GM21381 (cell line): Measurements from ENCODE around the gene MUCL3.
"Not testable (repeated sequence)": the region's sequence is repeated elsewhere in the genome, so short reads cannot be mapped to it uniquely, and the experiment has no call there.

ENCODE experiments used
- ATAC-seq: cut with Tn5 transposase; IDR thresholded peaks from one replicate; pipeline ENCODE4 v1.9.1; 2021; ENCODE audit warnings: mild to moderate bottlenecking, moderate library complexity; ENCODE audit not compliant: unreplicated experiment

MUCL3 gene, protein sequence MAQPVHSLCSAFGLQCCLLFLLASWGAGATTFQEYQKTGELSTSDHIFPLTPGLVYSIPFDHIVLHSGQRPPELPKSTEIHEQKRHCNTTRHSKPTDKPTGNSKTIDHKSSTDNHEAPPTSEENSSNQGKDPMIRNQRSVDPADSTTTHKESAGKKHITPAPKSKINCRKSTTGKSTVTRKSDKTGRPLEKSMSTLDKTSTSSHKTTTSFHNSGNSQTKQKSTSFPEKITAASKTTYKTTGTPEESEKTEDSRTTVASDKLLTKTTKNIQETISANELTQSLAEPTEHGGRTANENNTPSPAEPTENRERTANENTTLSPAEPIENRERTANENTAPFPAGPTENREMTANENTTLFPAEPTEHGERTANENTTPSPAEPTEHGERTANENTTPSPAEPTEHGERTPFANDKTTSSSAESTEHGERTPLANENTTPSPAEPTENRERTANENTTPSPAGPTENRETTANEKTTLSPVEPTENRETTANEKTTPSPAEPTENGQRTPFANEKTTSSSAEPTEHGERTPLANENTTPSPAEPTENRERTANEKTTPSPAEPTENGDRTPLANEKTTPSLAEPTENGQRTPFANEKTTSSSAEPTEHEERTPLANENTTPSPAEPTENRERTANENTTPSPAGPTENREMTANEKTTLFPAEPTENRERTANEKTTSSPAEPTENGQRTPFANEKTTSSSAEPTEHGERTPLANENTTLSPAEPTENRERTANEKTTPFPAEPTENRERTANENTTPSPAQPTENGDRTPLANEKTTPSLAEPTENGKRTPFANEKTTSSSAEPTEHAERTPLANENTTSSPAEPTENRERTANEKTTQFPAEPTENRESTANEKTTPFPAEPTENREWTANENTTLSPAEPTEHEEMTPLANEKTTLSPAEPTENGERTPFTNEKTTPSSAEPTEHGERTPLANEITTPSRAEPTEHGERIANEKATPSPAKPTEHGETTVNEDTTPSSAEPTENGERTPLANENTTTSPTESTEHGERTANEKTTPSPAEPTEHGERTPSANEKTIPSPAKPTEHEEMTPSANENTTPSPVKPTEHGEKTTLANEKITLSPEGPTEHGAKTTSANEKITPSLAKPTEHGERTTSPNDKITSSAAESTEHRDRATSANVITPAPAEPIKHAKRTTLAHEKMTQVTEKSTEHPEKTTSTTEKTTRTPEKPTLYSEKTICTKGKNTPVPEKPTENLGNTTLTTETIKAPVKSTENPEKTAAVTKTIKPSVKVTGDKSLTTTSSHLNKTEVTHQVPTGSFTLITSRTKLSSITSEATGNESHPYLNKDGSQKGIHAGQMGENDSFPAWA (N-terminal part only)

GRCh38 chr6:30940361-30940986, at the start of gene MUCL3:
TSS of gene MUCL3 (plus strand) at chr6:30940973. CDS start at chr6:30941000, 27 bp downstream.
- no peak for ATAC-seq

DNA sequence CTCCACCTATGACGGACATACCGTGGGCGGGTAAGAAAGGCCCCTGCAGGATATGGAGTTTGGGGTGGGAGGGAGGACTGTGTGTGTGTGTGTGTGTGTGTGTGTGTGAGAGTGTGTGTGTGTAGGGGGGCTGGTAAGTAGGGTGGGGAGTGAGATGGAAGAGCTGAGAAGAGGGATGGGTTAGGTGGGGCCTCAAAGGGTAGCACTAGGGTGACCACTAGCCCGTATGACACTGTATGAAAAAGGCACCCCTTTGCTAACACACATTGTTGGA, 49.4 kb upstream of the MUCL3 start:
- ATAC-seq: no peak

DNA sequence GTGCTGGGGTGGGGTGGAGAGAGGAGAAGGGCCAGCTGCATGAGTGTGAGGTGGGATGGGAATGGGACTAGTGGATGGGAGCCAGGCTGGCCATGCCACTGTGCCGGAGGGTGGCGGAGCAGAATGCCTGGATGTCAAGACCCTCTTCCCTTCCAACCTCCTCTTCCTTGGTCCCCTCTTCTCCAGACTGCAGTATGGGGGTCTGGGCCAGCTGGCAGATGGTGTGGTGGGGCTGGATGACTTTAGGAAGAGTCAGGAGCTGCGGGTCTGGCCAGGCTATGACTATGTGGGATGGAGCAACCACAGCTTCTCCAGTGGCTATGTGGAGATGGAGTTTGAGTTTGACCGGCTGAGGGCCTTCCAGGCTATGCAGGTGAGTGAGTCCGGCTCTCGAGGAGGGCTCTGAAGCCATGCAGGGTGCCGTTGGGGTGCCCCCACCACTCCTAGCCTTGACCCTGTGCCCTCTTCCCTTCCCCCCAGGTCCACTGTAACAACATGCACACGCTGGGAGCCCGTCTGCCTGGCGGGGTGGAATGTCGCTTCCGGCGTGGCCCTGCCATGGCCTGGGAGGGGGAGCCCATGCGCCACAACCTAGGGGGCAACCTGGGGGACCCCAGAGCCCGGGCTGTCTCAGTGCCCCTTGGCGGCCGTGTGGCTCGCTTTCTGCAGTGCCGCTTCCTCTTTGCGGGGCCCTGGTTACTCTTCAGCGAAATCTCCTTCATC, 48.8 kb upstream of the MUCL3 start:
- no peak for ATAC-seq

GRCh38 chr6:30893001-30893591, 47.7 kb upstream of the MUCL3 start:
- ATAC-seq: no peak

DNA sequence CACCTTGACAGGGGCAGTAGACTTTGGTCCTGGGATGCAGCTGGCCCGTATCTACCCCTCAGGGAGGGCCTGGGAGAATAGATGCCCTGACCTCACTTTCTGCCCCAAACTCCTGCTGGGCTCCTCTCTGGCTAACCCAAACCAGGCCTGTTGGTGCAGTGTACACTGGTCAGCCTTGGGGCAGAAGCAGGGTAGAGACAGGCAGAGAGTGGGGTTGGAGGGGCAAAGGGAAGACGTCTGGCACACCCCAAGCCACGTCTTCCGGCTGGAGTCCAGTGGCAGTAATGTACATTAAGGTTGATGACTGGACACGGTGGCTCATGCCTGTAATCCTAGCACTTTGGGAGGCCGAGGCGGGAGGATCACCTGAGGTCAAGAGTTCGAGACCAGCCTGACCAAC, 47.1 kb upstream of the MUCL3 start:
- no peak for ATAC-seq

GRCh38 chr6:30894381-30894780, 46.4 kb upstream of the MUCL3 start:
- no peak for ATAC-seq

DNA sequence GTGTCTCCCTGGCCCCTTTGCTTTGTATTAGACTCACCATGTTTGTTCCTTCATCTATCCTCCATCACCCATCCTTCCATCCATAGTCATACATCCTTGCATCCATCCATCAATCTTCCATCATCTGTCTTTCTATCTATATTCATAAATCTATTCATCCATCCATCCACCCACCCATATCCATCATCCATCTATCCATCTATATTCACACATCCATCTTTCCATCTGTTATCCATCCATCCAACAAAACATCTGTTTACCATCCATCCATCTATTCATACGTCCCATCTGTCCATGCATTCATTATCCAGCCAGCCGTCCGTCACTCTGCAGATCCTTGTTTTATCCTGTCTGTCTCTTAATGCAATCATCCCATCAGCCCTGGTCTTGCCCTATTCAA, 45.8 kb upstream of the MUCL3 start:
- no peak for ATAC-seq

GRCh38 chr6:30895343-30895742, 45.4 kb upstream of the MUCL3 start:
- no peak for ATAC-seq

DNA sequence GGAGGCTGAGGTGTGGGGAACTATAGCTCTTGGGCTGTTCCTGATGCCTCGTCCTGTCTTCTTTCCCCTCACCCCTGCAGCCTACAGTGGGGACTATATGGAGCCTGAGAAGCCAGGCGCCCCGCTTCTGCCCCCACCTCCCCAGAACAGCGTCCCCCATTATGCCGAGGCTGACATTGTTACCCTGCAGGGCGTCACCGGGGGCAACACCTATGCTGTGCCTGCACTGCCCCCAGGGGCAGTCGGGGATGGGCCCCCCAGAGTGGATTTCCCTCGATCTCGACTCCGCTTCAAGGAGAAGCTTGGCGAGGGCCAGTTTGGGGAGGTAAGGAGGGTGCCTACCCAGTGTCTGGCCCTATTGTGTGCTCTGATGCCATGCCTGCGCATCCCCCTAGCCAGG, 44.2 kb upstream of the MUCL3 start:
- no peak for ATAC-seq

DNA sequence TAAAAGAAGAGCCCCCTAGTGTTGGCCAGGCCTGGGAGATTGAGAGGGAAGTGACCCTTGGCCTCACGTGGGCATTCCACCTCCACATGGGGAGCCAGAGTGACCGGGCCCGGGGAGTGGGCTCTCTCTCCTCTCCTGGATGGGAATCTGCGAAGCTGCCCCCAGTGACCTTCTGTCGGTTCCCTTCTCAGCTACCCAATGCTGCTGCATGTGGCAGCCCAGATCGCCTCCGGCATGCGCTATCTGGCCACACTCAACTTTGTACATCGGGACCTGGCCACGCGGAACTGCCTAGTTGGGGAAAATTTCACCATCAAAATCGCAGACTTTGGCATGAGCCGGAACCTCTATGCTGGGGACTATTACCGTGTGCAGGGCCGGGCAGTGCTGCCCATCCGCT, 42.9 kb upstream of the MUCL3 start:
- ATAC-seq: no peak

DNA sequence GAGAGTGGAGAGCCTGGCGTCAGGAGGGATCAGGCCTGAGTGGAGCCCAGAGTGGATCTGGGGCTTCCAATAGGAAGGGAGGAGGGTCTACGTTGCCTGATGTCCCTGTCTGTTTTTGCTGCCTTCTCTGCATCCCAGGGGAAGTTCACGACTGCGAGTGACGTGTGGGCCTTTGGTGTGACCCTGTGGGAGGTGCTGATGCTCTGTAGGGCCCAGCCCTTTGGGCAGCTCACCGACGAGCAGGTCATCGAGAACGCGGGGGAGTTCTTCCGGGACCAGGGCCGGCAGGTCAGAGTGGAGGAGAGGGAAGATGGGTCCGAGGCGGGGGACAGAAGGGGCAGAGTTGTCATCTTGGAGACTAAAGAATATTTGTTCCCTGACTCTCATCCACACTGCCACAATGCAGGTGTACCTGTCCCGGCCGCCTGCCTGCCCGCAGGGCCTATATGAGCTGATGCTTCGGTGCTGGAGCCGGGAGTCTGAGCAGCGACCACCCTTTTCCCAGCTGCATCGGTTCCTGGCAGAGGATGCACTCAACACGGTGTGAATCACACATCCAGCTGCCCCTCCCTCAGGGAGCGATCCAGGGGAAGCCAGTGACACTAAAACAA, 41.9 kb upstream of the MUCL3 start:
- no peak for ATAC-seq

DNA sequence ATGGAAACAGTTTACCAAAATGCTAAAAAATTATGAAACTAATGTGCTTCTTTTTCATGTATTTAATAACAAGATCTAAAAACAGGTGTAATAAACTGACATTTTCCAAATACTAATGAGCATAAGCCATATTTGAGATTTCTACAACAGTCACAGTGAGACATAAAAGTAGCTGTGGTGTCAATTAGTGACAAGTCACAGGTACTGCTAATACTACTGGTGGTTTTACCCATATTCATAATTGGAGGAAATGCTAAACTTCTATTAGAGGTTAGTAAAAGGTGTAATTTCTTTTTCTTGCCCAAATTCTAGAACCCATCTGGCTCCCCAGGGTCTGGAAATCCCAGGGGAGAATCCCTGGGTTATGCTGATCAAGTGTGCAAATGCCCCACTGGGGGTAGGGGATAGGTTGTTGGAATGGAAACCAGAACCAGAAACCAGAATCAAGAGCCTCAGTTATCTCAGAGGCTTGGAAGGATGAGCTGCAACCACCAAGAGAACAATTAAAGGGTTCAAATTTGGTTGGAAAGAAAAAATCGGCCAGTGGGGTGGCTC, 39.8 kb upstream of the MUCL3 start:
- ATAC-seq: no peak

- ATAC-seq: no peak
Measured at GRCh38 chr6:30901436-30901835, 39.3 kb upstream of the MUCL3 start.

DNA sequence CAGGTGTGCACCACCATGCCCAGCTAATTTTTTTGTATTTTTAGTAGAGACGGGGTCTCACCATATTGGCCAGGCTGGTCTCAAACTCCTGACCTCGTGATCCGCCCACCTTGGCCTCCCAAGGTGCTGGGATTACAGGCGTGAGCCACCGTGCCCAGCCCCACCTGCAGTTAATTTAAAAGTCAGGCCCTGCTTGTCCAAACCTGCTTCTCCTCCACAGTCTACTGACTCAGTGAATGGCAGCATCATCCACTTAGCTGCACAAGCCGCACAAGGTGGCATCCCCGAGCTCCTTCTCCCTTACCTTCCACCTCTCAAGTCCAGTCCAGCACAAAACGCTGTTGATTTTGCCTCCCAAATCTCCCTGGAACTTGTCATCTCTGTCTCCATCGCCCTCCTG, 38.6 kb upstream of the MUCL3 start:
- not testable (repeated sequence) for ATAC-seq

- ATAC-seq: no peak
Measured at GRCh38 chr6:30902709-30903108, 38.1 kb upstream of the MUCL3 start.

GRCh38 chr6:30903236-30903635, 37.5 kb upstream of the MUCL3 start:
- no peak for ATAC-seq

- ATAC-seq: not testable (repeated sequence)
Measured at GRCh38 chr6:30907290-30907757, 33.4 kb upstream of the MUCL3 start.

DNA sequence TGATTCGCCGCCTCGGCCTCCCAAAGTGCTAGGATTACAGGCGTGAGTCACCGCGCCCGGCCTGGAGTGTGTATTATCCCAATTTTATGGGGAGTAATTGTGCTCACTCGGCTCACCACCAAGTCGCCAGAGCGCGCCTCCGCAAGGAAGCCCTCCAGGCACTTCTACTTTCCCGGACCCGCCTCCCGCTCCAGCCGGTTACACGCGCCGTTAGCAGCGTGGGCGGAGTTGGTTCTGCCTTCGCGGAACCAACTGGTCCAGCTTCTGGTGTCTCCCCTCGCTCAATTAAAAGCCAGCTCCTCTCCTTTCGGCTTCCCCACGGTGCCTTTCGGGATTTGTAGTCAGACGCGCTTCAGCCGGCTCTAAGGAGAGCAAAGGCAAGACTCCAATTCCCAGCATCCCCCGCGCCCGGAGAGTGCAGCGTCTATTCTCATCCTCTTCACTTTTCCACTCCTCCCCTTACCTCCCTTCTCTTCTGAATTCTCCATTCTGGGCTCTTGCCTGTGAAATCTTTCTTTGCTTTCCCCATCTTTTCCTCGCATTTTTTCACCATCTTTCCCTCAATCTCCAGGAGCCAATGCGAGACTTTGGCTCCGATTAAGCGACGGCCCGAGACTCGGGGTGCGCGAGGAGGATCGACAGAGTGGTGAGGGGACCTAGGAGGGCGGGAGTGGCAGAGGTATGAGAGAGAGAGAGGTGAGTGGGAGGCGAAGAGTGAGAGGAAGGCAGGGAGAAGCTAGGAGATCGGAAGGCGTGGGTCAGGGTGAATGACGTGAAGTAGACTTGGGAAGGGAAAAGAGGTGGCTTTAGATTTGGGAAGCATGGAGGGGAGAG, 32.8 kb upstream of the MUCL3 start, which contains the start of gene GTF2H4:
Gene GTF2H4 (plus strand): TSS at position 450 of the 834 bp plus-strand sequence.
- ATAC-seq: peak; percentile 95
